ENCODE results near the gene TSPEAR.
A peak's percentile ranks its signal among the peaks of the same experiment; 100 is the strongest.

The TSPEAR gene

DNA sequence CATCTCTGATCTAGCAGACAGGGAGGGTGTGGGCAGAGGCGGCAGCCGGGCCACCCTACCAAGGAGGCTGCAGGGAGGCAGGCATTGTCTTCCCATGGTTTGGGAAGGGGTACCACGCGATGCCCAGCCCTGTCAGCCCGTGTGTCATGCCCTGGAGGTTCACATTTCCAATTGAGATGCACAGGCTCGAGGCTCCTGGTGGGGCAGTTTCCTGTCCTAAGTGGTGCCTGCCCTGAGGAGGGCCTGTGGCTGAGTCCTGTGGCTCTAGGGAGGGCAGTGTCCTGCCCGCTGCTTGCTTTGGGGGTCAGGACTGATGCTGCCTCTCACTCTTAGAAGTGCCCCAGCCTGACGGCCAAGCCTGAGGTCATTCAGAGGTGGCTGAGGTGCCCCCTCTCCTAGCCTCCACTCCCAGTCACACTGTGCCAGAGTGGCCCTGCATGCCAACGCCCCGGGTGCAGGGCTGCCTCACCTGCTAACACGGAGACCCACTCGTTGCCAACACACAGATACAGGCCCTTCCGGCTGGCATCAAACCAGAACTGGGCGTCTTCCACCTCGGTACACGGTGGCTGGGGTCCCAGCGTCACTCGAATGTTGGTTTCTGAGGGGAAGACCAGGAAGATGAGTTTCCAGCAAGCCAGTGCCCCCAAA is 183.3 kb downstream of the TSPEAR start:
- DNase-seq (ENCODE audit: low read depth in 2 of 2): no peak

DNA sequence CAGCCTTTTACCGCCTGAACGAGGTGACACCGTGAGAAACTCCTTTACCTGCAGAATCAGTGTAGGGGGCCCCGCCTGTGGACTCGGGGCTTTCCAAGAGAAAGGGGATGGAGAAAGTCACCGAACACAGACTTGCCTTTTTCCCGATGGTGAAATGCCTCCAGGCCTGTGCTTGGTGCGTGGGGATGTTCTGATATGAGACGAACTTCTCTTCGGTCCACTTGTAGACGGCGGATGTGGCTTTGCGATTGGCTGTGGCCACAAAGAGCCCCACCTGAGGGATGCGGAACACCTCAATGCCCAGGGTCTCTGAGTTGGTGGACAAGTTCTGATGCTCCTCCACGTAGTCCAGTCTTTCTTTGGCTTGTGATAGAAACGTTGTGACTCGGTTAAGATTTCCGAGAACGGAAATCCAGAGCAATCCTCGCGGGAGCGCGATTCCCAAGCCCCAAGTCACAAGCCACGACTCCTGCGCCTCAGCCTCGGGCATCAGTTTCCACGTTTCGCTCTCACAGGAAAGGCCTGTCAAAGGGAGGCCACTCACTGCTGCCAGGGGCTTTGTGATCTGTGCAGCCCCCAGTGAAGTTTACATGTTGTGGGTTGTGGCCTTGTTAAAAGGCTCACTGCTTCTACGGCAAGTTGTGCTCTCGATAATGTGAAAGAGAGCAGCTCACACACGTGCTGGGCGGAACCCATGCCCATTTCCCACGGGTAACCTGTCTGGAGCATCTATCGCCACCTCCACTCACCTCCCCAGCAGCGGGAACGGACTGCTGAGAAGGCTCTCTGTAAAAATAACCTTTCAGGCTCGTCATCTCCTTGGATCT is 184.0 kb downstream of the TSPEAR start:
- no peak for DNase-seq (ENCODE audit: low read depth in 2 of 2)

GRCh38 chr21:44526096-44526997 is 185.0 kb downstream of the TSPEAR start:
- DNase-seq (ENCODE audit: low read depth in 2 of 2): no peak

GRCh38 chr21:44525391-44526095 is 185.8 kb downstream of the TSPEAR start:
- no peak for DNase-seq (ENCODE audit: low read depth in 2 of 2)

- DNase-seq (ENCODE audit: low read depth in 2 of 2): no peak
Observed at GRCh38 chr21:44524414-44525371, 186.7 kb downstream of the TSPEAR start.

- DNase-seq (ENCODE audit: low read depth in 2 of 2): no peak
Observed at GRCh38 chr21:44523567-44524413, 187.6 kb downstream of the TSPEAR start.

DNA sequence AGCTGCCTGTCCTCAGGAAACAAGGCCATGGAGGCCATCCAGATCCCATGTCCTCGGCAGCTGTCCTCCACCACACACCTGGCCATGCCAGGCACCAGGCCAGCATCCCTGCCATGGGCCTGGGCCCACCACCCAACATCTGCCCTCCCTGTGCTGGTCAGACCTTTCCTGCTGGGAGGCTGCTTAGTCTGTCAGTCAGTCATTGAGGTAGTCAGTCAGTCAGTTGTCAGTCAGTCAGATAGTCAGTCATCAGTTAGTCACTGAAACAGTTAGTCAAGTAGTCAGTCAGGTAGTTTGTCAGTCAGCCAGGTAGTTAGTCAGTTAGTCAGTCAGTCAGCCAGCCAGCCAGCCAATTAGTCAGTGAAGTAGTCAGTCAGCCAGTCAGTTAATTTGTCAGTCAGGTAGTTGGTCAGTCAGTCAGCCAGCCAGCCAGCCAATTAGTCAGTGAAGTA is 188.6 kb downstream of the TSPEAR start:
- DNase-seq (ENCODE audit: low read depth in 2 of 2): no peak

- DNase-seq (ENCODE audit: low read depth in 2 of 2): no peak
Observed at GRCh38 chr21:44521928-44522752, 189.2 kb downstream of the TSPEAR start.

GRCh38 chr21:44521301-44521927 is 190.0 kb downstream of the TSPEAR start:
- no peak for DNase-seq (ENCODE audit: low read depth in 2 of 2)

- no peak for DNase-seq (ENCODE audit: low read depth in 2 of 2)
Observed at GRCh38 chr21:44520326-44521300, 190.8 kb downstream of the TSPEAR start.

GRCh38 chr21:44519346-44520325 is 191.7 kb downstream of the TSPEAR start:
- DNase-seq (ENCODE audit: low read depth in 2 of 2): no peak

- DNase-seq (ENCODE audit: low read depth in 2 of 2): no peak
Observed at GRCh38 chr21:44518686-44519085, 192.7 kb downstream of the TSPEAR start.

- DNase-seq (ENCODE audit: low read depth in 2 of 2): peak in 1 of 2 experiments; percentile 15
Observed at GRCh38 chr21:44517175-44517899, 194.0 kb downstream of the TSPEAR start.

- DNase-seq (ENCODE audit: low read depth in 2 of 2): no peak
Observed at GRCh38 chr21:44516828-44517174, 194.6 kb downstream of the TSPEAR start.

- no peak for DNase-seq (ENCODE audit: low read depth in 2 of 2)
Observed at GRCh38 chr21:44516342-44516741, 195.0 kb downstream of the TSPEAR start.
